KBM-7 (cell line): ENCODE measurements around the gene ENPP3.
"Not testable (repeated sequence)": the region's sequence is repeated elsewhere in the genome, so short reads cannot be mapped to it uniquely, and the experiment has no call there.

Experiments used
- DNase-seq: peaks from one replicate; pipeline ENCODE4 v3.0.0-alpha.2; 2015
- in situ Hi-C: fragments of 300-500 bp; cut with MboI; formaldehyde crosslinking; loops from 2 replicates; pipeline ENCODE4 v1.14.3; 2020; ENCODE audit warnings: low sequenced_read_pairs, low pct_unique_long_range_greater_than_20kb, mixed read lengths

The ENPP3 gene

GRCh38 chr6:131724114-131724513 lies 87.0 kb downstream of the ENPP3 start:
- no peak for DNase-seq

GRCh38 chr6:131727467-131727866 lies 90.4 kb downstream of the ENPP3 start:
- in situ Hi-C loops, result no loop called here
- DNase-seq, result no peak

More at GRCh38 chr6:131724114-131724513, 87.0 kb downstream of the ENPP3 start:
- in situ Hi-C loops, result no loop called here

- DNase-seq, result no peak
- in situ Hi-C loops, result no loop called here
These were observed 90.8 kb downstream of the ENPP3 start for GRCh38 chr6:131727868-131728267.

GRCh38 chr6:131728296-131728939 lies 91.3 kb downstream of the ENPP3 start:
- in situ Hi-C loops, result no loop called here

GRCh38 chr6:131729550-131729949 lies 92.4 kb downstream of the ENPP3 start:
- in situ Hi-C loops, result no loop called here
- DNase-seq, result no peak

More at GRCh38 chr6:131728296-131728939, 91.3 kb downstream of the ENPP3 start:
- no peak for DNase-seq

- DNase-seq, result peak; percentile 28
- in situ Hi-C loops, result no loop called here
These were observed 93.2 kb downstream of the ENPP3 start for GRCh38 chr6:131730264-131730663.

- in situ Hi-C loops, result no loop called here
- DNase-seq, result no peak
These were observed 94.1 kb downstream of the ENPP3 start for GRCh38 chr6:131731224-131731623.

- DNase-seq, result no peak
- in situ Hi-C loops, result no loop called here
These were observed 96.4 kb downstream of the ENPP3 start for GRCh38 chr6:131733376-131734016.

- in situ Hi-C loops, result no loop called here
These were observed 99.0 kb downstream of the ENPP3 start for GRCh38 chr6:131736003-131736596.

GRCh38 chr6:131736811-131737210 lies 99.7 kb downstream of the ENPP3 start:
- in situ Hi-C loops, result no loop called here
- DNase-seq, result no peak

More at GRCh38 chr6:131736003-131736596, 99.0 kb downstream of the ENPP3 start:
- no peak for DNase-seq

- in situ Hi-C loops, result no loop called here
- DNase-seq, result no peak
These were observed 102.0 kb downstream of the ENPP3 start for GRCh38 chr6:131739136-131739535.

- in situ Hi-C loops, result no loop called here
These were observed 103.1 kb downstream of the ENPP3 start for GRCh38 chr6:131740161-131740560.

GRCh38 chr6:131741688-131742393 lies 104.7 kb downstream of the ENPP3 start:
- peak; percentile 15 for DNase-seq
- in situ Hi-C loops, result no loop called here

More at GRCh38 chr6:131740161-131740560, 103.1 kb downstream of the ENPP3 start:
- no peak for DNase-seq

- in situ Hi-C loops, result no loop called here
- DNase-seq, result no peak
These were observed 107.6 kb downstream of the ENPP3 start for GRCh38 chr6:131744432-131745287.

- in situ Hi-C loops, result no loop called here
These were observed 108.4 kb downstream of the ENPP3 start for GRCh38 chr6:131745476-131745875.

GRCh38 chr6:131747821-131748353 lies 110.8 kb downstream of the ENPP3 start:
- in situ Hi-C loops, result no loop called here

More at GRCh38 chr6:131745476-131745875, 108.4 kb downstream of the ENPP3 start:
- no peak for DNase-seq

GRCh38 chr6:131749023-131749422 lies 111.9 kb downstream of the ENPP3 start:
- in situ Hi-C loops, result no loop called here

More at GRCh38 chr6:131747821-131748353, 110.8 kb downstream of the ENPP3 start:
- DNase-seq, result no peak

GRCh38 chr6:131751012-131751715 lies 114.1 kb downstream of the ENPP3 start:
- in situ Hi-C loops, DNase-seq: not testable (repeated sequence)

More at GRCh38 chr6:131749023-131749422, 111.9 kb downstream of the ENPP3 start:
- no peak for DNase-seq
